ENCODE data around the gene IL22RA1.

GRCh38 chr1:24162201-24162600 is 19.3 kb upstream of the IL22RA1 start:
- TF ChIP-seq POLR2A (IDR thresholded peaks at IDR 0.05) (no peak), CTCF (IDR thresholded peaks at IDR 0.05) (no peak)
